SK-N-SH treated with all-trans-retinoic acid at 6 μM for 48 hours (cell line): ENCODE data around the gene CLHC1.
A peak's percentile ranks its signal among the peaks of the same experiment; 100 is the strongest.
"Not testable (repeated sequence)": the region's sequence is repeated elsewhere in the genome, so short reads cannot be mapped to it uniquely, and the experiment has no call there.

Source experiments
- ATAC-seq: fragments of 200-7000 bp; cut with Tn5 transposase; 3 replicates; pipeline ENCODE4 v1.9.1; 2020; ENCODE audit warnings: mild to moderate bottlenecking, moderate library complexity
- ARNTL ChIP-seq: fragments of 450-650 bp; formaldehyde crosslinking; IDR thresholded peaks from 2 replicates; pipeline ENCODE4 v1.5.0; 2020; ENCODE audit warnings: low read depth, mild to moderate bottlenecking, moderate library complexity, borderline replicate concordance
- BACH2 ChIP-seq: fragments of 250-450 bp; sonication (Bioruptor Pico); IDR thresholded peaks from 2 replicates; pipeline ENCODE4 v1.9.0; 2021; ENCODE audit warnings: mild to moderate bottlenecking, borderline replicate concordance
- ESRRG ChIP-seq: fragments of 250-450 bp; sonication (Bioruptor Pico); IDR thresholded peaks from 2 replicates; pipeline ENCODE4 v1.6.1; 2021; ENCODE audit warnings: mild to moderate bottlenecking
- GLIS3 ChIP-seq: fragments of 250-450 bp; sonication (Bioruptor Pico); IDR thresholded peaks from 2 replicates; pipeline ENCODE4 v1.5.0; 2020; ENCODE audit warnings: mild to moderate bottlenecking, moderate library complexity
- ISL1 ChIP-seq: fragments of 250-450 bp; sonication (Bioruptor Pico); IDR thresholded peaks from 2 replicates; pipeline ENCODE4 v2.1.2; 2022; ENCODE audit warnings: mild to moderate bottlenecking, moderate library complexity
- OSR1 ChIP-seq: fragments of 250-450 bp; sonication (Bioruptor Pico); IDR thresholded peaks from 2 replicates; pipeline ENCODE4 v1.8.0; 2022; ENCODE audit warnings: moderate library complexity, mild to moderate bottlenecking, inconsistent platforms
- PPARA ChIP-seq: fragments of 250-450 bp; sonication (Bioruptor Pico); IDR thresholded peaks from 2 replicates; pipeline ENCODE4 v1.5.0; 2020; ENCODE audit warnings: mild to moderate bottlenecking, borderline replicate concordance
- RARB ChIP-seq: fragments of 250-450 bp; sonication (Bioruptor Pico); IDR thresholded peaks from 2 replicates; pipeline ENCODE4 v1.8.0; 2021; ENCODE audit warnings: mild to moderate bottlenecking, moderate library complexity
- TCF4 ChIP-seq: fragments of 250-450 bp; sonication (Bioruptor Pico); IDR thresholded peaks from 2 replicates; pipeline ENCODE4 v1.8.0; 2021; ENCODE audit warnings: mild to moderate bottlenecking, moderate library complexity, borderline replicate concordance
- TOX ChIP-seq: fragments of 250-450 bp; sonication (Bioruptor Pico); IDR thresholded peaks from 2 replicates; pipeline ENCODE4 v1.8.0; 2021; ENCODE audit warnings: mild to moderate bottlenecking, moderate library complexity, borderline replicate concordance
- ZC3H10 ChIP-seq: fragments of 250-450 bp; sonication (Bioruptor Pico); IDR thresholded peaks from 2 replicates; pipeline ENCODE4 v1.5.1; 2021; ENCODE audit warnings: mild to moderate bottlenecking, moderate library complexity
- ZFP3 ChIP-seq: fragments of 250-450 bp; sonication (Bioruptor Pico); IDR thresholded peaks from 2 replicates; pipeline ENCODE4 v1.5.0; 2020; ENCODE audit warnings: mild to moderate bottlenecking, moderate library complexity
- ZFP30 ChIP-seq: fragments of 450-650 bp; formaldehyde crosslinking; IDR thresholded peaks from 2 replicates; pipeline ENCODE4 v1.5.0; 2022; ENCODE audit warnings: mild to moderate bottlenecking, moderate library complexity
- ZNF565 ChIP-seq: fragments of 450-650 bp; formaldehyde crosslinking; conservative IDR thresholded peaks from 2 replicates; pipeline ENCODE4 v1.5.0; 2020; ENCODE audit warnings: low read depth, mild to moderate bottlenecking, moderate library complexity
- ZNF70 ChIP-seq: fragments of 450-650 bp; formaldehyde crosslinking; IDR thresholded peaks from 2 replicates; pipeline ENCODE4 v1.5.0; 2020; ENCODE audit warnings: mild to moderate bottlenecking, moderate library complexity
- ZNF8 ChIP-seq: fragments of 450-650 bp; formaldehyde crosslinking; IDR thresholded peaks from 2 replicates; pipeline ENCODE4 v1.5.0; 2020; ENCODE audit warnings: mild to moderate bottlenecking, moderate library complexity
- TF ChIP-seq, protein P1 (sequence below): fragments of 250-450 bp; sonication (Bioruptor Pico); IDR thresholded peaks from 2 replicates; pipeline ENCODE4 v1.8.0; 2020; ENCODE audit warnings: mild to moderate bottlenecking, moderate library complexity, borderline replicate concordance
- TF ChIP-seq, protein P2 (sequence below): fragments of 250-450 bp; sonication (Bioruptor Pico); IDR thresholded peaks from 2 replicates; pipeline ENCODE4 v1.5.1; 2020; ENCODE audit warnings: low read depth, mild to moderate bottlenecking, moderate library complexity
- TF ChIP-seq, protein P3 (sequence below): fragments of 250-450 bp; sonication (Bioruptor Pico); IDR thresholded peaks from 2 replicates; pipeline ENCODE4 v1.8.0; 2021; ENCODE audit warnings: low read depth, mild to moderate bottlenecking, moderate library complexity, borderline replicate concordance
- TF ChIP-seq, protein P4 (sequence below): fragments of 250-450 bp; sonication (Bioruptor Pico); IDR thresholded peaks from 2 replicates; pipeline ENCODE4 v1.5.0; 2020; ENCODE audit warnings: mild to moderate bottlenecking, moderate library complexity

Gene CLHC1

DNA sequence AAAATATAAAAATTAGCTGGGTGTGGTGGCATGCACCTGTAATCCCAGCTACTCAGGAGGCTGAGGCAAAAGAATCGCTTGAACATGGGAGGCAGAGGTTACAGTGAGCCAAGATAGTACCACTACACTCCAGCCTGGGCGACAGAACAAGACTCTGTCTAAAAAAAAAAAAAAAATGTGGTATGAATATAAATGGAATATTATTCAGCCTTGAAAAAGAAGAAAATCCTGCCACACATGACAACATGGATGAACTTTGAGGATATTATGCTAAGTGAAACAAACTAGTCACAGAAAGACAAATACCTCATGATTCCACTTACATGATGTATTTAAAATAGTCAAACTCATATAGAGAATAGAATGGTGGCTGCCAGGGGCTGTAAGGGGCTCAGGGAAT lies 88.4 kb downstream of the CLHC1 start:
- ATAC-seq = not testable (repeated sequence)
- TF ChIP-seq ZNF8 (CRISPR knock-in tag) = peak; percentile 82

DNA sequence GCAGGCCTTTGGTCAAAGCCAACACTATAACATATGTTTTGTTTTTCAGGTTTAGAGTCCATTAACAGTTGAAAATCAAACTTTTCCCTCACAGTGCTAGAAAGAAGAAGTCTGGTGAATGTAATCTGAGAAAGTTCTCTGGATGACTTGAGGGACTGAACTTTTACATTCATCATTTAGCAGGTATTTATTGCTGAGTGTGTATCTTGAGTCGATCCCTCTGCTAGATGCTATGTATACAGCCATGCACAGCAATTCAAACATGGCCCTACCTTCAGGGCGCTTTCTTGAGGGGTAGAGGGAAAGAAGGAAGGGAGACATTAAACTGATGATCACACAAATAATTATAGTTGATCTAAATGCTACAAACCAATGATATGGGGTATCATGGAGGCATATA lies 89.6 kb downstream of the CLHC1 start:
- TF ChIP-seq OSR1 = no peak
- no peak for TF ChIP-seq ZFP30 (CRISPR knock-in tag)
- TF ChIP-seq, protein P1, sequence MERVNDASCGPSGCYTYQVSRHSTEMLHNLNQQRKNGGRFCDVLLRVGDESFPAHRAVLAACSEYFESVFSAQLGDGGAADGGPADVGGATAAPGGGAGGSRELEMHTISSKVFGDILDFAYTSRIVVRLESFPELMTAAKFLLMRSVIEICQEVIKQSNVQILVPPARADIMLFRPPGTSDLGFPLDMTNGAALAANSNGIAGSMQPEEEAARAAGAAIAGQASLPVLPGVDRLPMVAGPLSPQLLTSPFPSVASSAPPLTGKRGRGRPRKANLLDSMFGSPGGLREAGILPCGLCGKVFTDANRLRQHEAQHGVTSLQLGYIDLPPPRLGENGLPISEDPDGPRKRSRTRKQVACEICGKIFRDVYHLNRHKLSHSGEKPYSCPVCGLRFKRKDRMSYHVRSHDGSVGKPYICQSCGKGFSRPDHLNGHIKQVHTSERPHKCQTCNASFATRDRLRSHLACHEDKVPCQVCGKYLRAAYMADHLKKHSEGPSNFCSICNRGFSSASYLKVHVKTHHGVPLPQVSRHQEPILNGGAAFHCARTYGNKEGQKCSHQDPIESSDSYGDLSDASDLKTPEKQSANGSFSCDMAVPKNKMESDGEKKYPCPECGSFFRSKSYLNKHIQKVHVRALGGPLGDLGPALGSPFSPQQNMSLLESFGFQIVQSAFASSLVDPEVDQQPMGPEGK (CRISPR knock-in tag) = no peak
- no peak for TF ChIP-seq RARB (CRISPR knock-in tag)
- no peak for TF ChIP-seq TCF4 (CRISPR knock-in tag)
- TF ChIP-seq, protein P2, sequence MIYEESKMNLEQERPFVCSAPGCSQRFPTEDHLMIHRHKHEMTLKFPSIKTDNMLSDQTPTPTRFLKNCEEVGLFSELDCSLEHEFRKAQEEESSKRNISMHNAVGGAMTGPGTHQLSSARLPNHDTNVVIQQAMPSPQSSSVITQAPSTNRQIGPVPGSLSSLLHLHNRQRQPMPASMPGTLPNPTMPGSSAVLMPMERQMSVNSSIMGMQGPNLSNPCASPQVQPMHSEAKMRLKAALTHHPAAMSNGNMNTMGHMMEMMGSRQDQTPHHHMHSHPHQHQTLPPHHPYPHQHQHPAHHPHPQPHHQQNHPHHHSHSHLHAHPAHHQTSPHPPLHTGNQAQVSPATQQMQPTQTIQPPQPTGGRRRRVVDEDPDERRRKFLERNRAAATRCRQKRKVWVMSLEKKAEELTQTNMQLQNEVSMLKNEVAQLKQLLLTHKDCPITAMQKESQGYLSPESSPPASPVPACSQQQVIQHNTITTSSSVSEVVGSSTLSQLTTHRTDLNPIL (CRISPR knock-in tag) = no peak
- no peak for TF ChIP-seq TOX (CRISPR knock-in tag)
- no peak for TF ChIP-seq ZNF8 (CRISPR knock-in tag)
- no peak for TF ChIP-seq ZC3H10 (CRISPR knock-in tag)
- no peak for TF ChIP-seq ZNF70
- TF ChIP-seq BACH2 (CRISPR knock-in tag) = no peak
- no peak for TF ChIP-seq PPARA (CRISPR knock-in tag)
- TF ChIP-seq ESRRG (CRISPR knock-in tag) = no peak
- TF ChIP-seq ZNF565 (CRISPR knock-in tag) = no peak
- TF ChIP-seq, protein P3, sequence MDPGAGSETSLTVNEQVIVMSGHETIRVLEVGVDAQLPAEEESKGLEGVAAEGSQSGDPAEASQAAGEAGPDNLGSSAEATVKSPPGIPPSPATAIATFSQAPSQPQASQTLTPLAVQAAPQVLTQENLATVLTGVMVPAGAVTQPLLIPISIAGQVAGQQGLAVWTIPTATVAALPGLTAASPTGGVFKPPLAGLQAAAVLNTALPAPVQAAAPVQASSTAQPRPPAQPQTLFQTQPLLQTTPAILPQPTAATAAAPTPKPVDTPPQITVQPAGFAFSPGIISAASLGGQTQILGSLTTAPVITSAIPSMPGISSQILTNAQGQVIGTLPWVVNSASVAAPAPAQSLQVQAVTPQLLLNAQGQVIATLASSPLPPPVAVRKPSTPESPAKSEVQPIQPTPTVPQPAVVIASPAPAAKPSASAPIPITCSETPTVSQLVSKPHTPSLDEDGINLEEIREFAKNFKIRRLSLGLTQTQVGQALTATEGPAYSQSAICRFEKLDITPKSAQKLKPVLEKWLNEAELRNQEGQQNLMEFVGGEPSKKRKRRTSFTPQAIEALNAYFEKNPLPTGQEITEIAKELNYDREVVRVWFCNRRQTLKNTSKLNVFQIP (CRISPR knock-in tag) = no peak
- TF ChIP-seq ARNTL (CRISPR knock-in tag) = no peak
- TF ChIP-seq, protein P4, sequence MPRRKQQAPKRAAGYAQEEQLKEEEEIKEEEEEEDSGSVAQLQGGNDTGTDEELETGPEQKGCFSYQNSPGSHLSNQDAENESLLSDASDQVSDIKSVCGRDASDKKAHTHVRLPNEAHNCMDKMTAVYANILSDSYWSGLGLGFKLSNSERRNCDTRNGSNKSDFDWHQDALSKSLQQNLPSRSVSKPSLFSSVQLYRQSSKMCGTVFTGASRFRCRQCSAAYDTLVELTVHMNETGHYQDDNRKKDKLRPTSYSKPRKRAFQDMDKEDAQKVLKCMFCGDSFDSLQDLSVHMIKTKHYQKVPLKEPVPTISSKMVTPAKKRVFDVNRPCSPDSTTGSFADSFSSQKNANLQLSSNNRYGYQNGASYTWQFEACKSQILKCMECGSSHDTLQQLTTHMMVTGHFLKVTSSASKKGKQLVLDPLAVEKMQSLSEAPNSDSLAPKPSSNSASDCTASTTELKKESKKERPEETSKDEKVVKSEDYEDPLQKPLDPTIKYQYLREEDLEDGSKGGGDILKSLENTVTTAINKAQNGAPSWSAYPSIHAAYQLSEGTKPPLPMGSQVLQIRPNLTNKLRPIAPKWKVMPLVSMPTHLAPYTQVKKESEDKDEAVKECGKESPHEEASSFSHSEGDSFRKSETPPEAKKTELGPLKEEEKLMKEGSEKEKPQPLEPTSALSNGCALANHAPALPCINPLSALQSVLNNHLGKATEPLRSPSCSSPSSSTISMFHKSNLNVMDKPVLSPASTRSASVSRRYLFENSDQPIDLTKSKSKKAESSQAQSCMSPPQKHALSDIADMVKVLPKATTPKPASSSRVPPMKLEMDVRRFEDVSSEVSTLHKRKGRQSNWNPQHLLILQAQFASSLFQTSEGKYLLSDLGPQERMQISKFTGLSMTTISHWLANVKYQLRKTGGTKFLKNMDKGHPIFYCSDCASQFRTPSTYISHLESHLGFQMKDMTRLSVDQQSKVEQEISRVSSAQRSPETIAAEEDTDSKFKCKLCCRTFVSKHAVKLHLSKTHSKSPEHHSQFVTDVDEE (CRISPR knock-in tag) = no peak
- TF ChIP-seq ISL1 (CRISPR knock-in tag) = no peak
- TF ChIP-seq GLIS3 = no peak
- TF ChIP-seq ZFP3 (CRISPR knock-in tag) = no peak
- no peak for ATAC-seq

DNA sequence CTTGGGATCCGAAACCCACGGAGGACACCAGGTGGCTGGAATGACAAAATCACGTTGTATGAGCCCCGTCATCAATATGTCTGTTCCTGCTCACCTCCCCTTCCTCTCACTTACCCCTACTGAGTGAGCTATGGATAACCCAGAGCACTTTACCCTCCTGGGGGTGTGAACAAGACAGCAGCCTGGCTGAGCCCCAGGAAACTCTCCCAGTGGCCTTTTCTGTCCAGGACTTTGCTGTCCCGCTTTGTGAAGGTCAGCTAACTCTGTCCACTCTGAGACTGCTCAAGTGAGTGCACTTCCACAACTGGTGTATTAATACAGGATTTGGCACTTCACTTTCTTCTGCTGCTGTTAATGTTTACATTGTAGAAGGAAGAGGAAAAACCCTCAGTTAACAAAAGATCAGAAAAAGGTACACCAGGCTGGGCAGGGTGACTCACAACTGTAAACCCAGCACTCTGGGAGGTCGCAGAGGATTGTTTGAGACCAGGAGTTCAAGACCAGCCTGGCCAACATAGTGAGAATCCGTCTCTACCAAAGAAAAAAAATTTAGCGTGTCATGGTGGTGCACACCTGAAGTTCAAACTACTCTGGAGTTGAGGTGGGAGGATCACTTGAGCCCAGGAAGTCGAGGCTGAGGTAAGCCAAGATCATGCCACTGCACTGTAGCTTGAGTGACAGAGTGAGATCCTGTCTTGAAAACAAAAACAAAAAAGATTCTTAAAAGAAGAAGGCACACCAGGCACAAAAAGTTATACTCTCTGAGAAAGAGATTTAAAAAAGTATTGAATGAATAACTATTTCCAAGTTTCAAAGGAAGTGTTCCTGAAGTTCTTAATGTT lies 90.3 kb downstream of the CLHC1 start:
- ATAC-seq = no peak
- TF ChIP-seq RARB (CRISPR knock-in tag) (no peak), ZFP30 (CRISPR knock-in tag) (no peak), GLIS3 (no peak)
- TF ChIP-seq, protein P1 (CRISPR knock-in tag) = no peak
